ENCODE results near the gene CCDC134.

DNA sequence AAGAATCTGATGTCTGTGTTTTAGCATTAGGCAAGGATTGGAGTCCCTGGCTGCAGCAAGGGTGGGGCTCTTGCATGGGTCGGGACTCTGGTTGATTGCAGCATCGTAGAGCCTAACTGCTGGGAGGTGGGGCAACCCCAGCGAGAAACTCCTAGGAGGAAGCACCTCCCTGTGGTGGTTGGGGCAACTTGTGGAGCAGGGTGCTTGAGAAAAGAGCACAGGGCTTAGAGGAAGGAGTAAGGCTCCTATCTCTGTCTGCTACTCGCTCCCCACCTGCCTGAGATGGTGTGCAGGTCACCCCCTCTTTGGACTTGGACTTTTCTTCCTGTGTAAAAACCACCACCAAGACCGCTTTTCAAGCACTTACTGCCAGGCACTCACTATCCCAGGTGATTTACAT, 48.0 kb downstream of the CCDC134 start:
- TF ChIP-seq CTCF (IDR thresholded peaks at IDR 0.05; ENCODE audit: insufficient read depth, low read depth, low read length) (no peak), EZH2 (IDR thresholded peaks at IDR 0.05; ENCODE audit: insufficient read depth, low read length) (no peak)
